HEK293 (cell line): ENCODE results near the gene PTGES3L.

Experiments
- CTCF ChIA-PET: fragments of 350-600 bp; formaldehyde crosslinking; extraction: SDS; loops from one replicate; lab custom pipeline; 2021; ENCODE audit warnings: antibody characterized with exemption; lab: Yijun Ruan, JAX
- POLR2A ChIA-PET: fragments of 300-600 bp; formaldehyde crosslinking; extraction: SDS; loops from one replicate; lab custom pipeline; 2020; ENCODE audit warnings: antibody characterized with exemption, inconsistent platforms; lab: Yijun Ruan, JAX
- H3K27ac ChIP-seq: fragments of 200-500 bp; sonication (Bioruptor generic); 2 replicates; pipeline ENCODE4 v1.5.1; 2014; ENCODE audit warnings: low read depth, low read length, control low read depth, inconsistent platforms; ENCODE audit errors: extremely low read depth
- H3K36me3 ChIP-seq, 2 experiments: fragments of 200-500 bp in 1 of 2; sonication (Bioruptor generic) in 1 of 2; 1 replicate in 1 of 2; 2 replicates in 1 of 2; pipeline ENCODE4 v1.5.1; 2014 to 2017; ENCODE audit warnings: inconsistent platforms in 2 of 2, low read length in 2 of 2; ENCODE audit not compliant: control insufficient read depth in 2 of 2, insufficient read depth in 1 of 2
- H3K4me1 ChIP-seq: fragments of 200-500 bp; sonication (Bioruptor generic); 2 replicates; pipeline ENCODE4 v1.5.1; 2014; ENCODE audit warnings: mild to moderate bottlenecking, low read length, inconsistent platforms; ENCODE audit not compliant: control insufficient read depth, insufficient read depth
- H3K4me3 ChIP-seq: 2 replicates; pipeline ENCODE4 v1.5.1; 2011; ENCODE audit warnings: low read depth, mild to moderate bottlenecking, control low read depth, low read length, moderate library complexity
- H3K9me3 ChIP-seq: fragments of 200-500 bp; sonication (Bioruptor generic); 2 replicates; pipeline ENCODE4 v1.5.1; 2014; ENCODE audit warnings: low read depth, low read length, inconsistent platforms; ENCODE audit not compliant: control insufficient read depth, insufficient read depth
- AEBP2 ChIP-seq: fragments of 450-650 bp; formaldehyde crosslinking; IDR thresholded peaks from 2 replicates; pipeline ENCODE4 v1.5.1; 2016; ENCODE audit warnings: missing biosample characterization, missing genetic modification characterization, borderline replicate concordance
- ELK4 ChIP-seq: IDR thresholded peaks from 2 replicates; pipeline ENCODE4 v1.6.1; 2011; ENCODE audit warnings: mild to moderate bottlenecking, low read depth, low read length, borderline replicate concordance
- GLIS1 ChIP-seq: fragments of 450-650 bp; formaldehyde crosslinking; IDR thresholded peaks from 2 replicates; pipeline ENCODE4 v1.5.1; 2016; ENCODE audit warnings: missing biosample characterization, missing genetic modification characterization
- HOXA7 ChIP-seq: sonication (generic); formaldehyde crosslinking; IDR thresholded peaks from 2 replicates; pipeline ENCODE4 v1.8.1; 2022; ENCODE audit warnings: missing genetic modification reagents, borderline replicate concordance
- HOXD13 ChIP-seq: sonication (generic); formaldehyde crosslinking; IDR thresholded peaks from 2 replicates; pipeline ENCODE4 v1.8.0; 2022; ENCODE audit warnings: missing genetic modification reagents, borderline replicate concordance
- INSM2 ChIP-seq: fragments of 450-650 bp; formaldehyde crosslinking; IDR thresholded peaks from 2 replicates; pipeline ENCODE4 v1.5.1; 2016; ENCODE audit warnings: missing biosample characterization, missing genetic modification characterization
- MYNN ChIP-seq: fragments of 450-650 bp; formaldehyde crosslinking; IDR thresholded peaks from 2 replicates; pipeline ENCODE4 v1.5.1; 2016; ENCODE audit warnings: missing biosample characterization, missing genetic modification characterization, borderline replicate concordance
- PATZ1 ChIP-seq: fragments of 450-650 bp; formaldehyde crosslinking; IDR thresholded peaks from 2 replicates; pipeline ENCODE4 v1.5.1; 2016; ENCODE audit warnings: missing biosample characterization, missing genetic modification characterization
- TRIM28 ChIP-seq: IDR thresholded peaks from 2 replicates; pipeline ENCODE4 v1.6.1; 2011; ENCODE audit warnings: low read length, control low read depth, borderline replicate concordance
- ZBTB10 ChIP-seq: fragments of 450-650 bp; formaldehyde crosslinking; IDR thresholded peaks from 2 replicates; pipeline ENCODE4 v1.5.1; 2016; ENCODE audit warnings: missing biosample characterization, missing genetic modification characterization
- ZBTB48 ChIP-seq: fragments of 450-650 bp; formaldehyde crosslinking; IDR thresholded peaks from 2 replicates; pipeline ENCODE4 v1.5.1; 2016; ENCODE audit warnings: missing biosample characterization, missing genetic modification characterization
- ZBTB8A ChIP-seq: fragments of 450-650 bp; formaldehyde crosslinking; IDR thresholded peaks from 2 replicates; pipeline ENCODE4 v1.5.1; 2016; ENCODE audit warnings: missing biosample characterization, missing genetic modification characterization
- ZFHX2 ChIP-seq: fragments of 450-650 bp; formaldehyde crosslinking; conservative IDR thresholded peaks from 2 replicates; pipeline ENCODE4 v1.5.1; 2016; ENCODE audit warnings: missing biosample characterization, missing genetic modification characterization
- ZNF114 ChIP-seq: fragments of 450-650 bp; formaldehyde crosslinking; IDR thresholded peaks from 2 replicates; pipeline ENCODE4 v1.5.0; 2017; ENCODE audit warnings: missing biosample characterization, missing genetic modification characterization
- ZNF16 ChIP-seq: fragments of 450-650 bp; formaldehyde crosslinking; IDR thresholded peaks from 2 replicates; pipeline ENCODE4 v1.5.1; 2016; ENCODE audit warnings: low read depth, missing biosample characterization, missing genetic modification characterization
- ZNF184 ChIP-seq: fragments of 450-650 bp; IDR thresholded peaks from 2 replicates; pipeline ENCODE4 v1.5.1; 2018; ENCODE audit warnings: missing biosample characterization, mild to moderate bottlenecking, missing genetic modification characterization
- ZNF341 ChIP-seq: fragments of 450-650 bp; formaldehyde crosslinking; IDR thresholded peaks from 2 replicates; pipeline ENCODE4; 2016; ENCODE audit warnings: low read depth, missing biosample characterization, missing genetic modification characterization
- ZNF366 ChIP-seq: fragments of 450-650 bp; formaldehyde crosslinking; conservative IDR thresholded peaks from 2 replicates; pipeline ENCODE4 v1.5.1; 2016; ENCODE audit warnings: missing biosample characterization, missing genetic modification characterization
- ZNF48 ChIP-seq: fragments of 450-650 bp; formaldehyde crosslinking; IDR thresholded peaks from 2 replicates; pipeline ENCODE4 v1.5.1; 2016; ENCODE audit warnings: missing biosample characterization, missing genetic modification characterization
- ZNF544 ChIP-seq: fragments of 450-650 bp; formaldehyde crosslinking; IDR thresholded peaks from 2 replicates; pipeline ENCODE4 v1.5.0; 2017; ENCODE audit warnings: missing biosample characterization, missing genetic modification characterization
- ZNF600 ChIP-seq: fragments of 450-650 bp; formaldehyde crosslinking; IDR thresholded peaks from 2 replicates; pipeline ENCODE4 v1.5.1; 2016; ENCODE audit warnings: missing biosample characterization, missing genetic modification characterization
- ZNF629 ChIP-seq: fragments of 450-650 bp; formaldehyde crosslinking; IDR thresholded peaks from 2 replicates; pipeline ENCODE4 v1.5.1; 2017; ENCODE audit warnings: missing biosample characterization, missing genetic modification characterization
- ZNF664 ChIP-seq: fragments of 450-650 bp; formaldehyde crosslinking; IDR thresholded peaks from 2 replicates; pipeline ENCODE4 v1.5.1; 2016; ENCODE audit warnings: missing biosample characterization, missing genetic modification characterization
- ZNF670 ChIP-seq: fragments of 450-650 bp; formaldehyde crosslinking; IDR thresholded peaks from 2 replicates; pipeline ENCODE4 v1.5.1; 2016; ENCODE audit warnings: missing biosample characterization, missing genetic modification characterization, low read depth
- ZNF76 ChIP-seq: fragments of 450-650 bp; formaldehyde crosslinking; IDR thresholded peaks from 2 replicates; pipeline ENCODE4; 2016; ENCODE audit warnings: low read depth, missing biosample characterization, missing genetic modification characterization, borderline replicate concordance
- ZNF837 ChIP-seq: fragments of 450-650 bp; formaldehyde crosslinking; IDR thresholded peaks from 2 replicates; pipeline ENCODE4 v1.5.1; 2016; ENCODE audit warnings: missing biosample characterization, missing genetic modification characterization

PTGES3L gene

GRCh38 chr17:43018932-43019331 is 39.1 kb upstream of the PTGES3L start (continued):
- TF ChIP-seq ZNF664 (tag by site-specific recombination), result no peak

GRCh38 chr17:43018008-43018853 is 38.4 kb upstream of the PTGES3L start:
- CTCF ChIA-PET, result interaction anchor here (1.0 to 1.1 kb wide), 2 partner anchors 20 to 465 kb away, joined by 3 to 4 read pairs; partner anchors contain the start of genes DHX8 and RPL27
- Histone ChIP-seq H3K4me1 (peaks cover 12% of the 10 kb centered on the region), H3K9me3 (no peaks in the 10 kb centered on the region), H3K36me3 (peaks cover 0 to 49% of the 10 kb centered on the region in 2 experiments; a peak in 2 of 3 replicates), H3K27ac (no peak overlapping the region), H3K4me3 (no peak overlapping the region)
- POLR2A ChIA-PET, result interaction anchor here (1.6 kb wide), 1 partner anchor 20 kb away, joined by 7 read pairs; the partner anchor contains the start of gene RPL27
- TF ChIP-seq ZBTB10 (tag by site-specific recombination) (no peak), GLIS1 (tag by site-specific recombination) (no peak), ZNF600 (tag by site-specific recombination) (no peak), ZNF670 (tag by site-specific recombination) (no peak), ZNF114 (tag by site-specific recombination) (no peak), ZNF16 (tag by site-specific recombination) (no peak), ZBTB48 (tag by site-specific recombination) (peak; percentile 81), TRIM28 (no peak), ZNF366 (tag by site-specific recombination) (no peak), PATZ1 (no peak), ZFHX2 (no peak), ZNF76 (tag by site-specific recombination) (peak; percentile 33; the same call in 1 of the 2 replicates), HOXA7 (no peak), ZNF837 (tag by site-specific recombination) (no peak), ZNF629 (tag by site-specific recombination) (no peak), ZNF48 (tag by site-specific recombination) (no peak), MYNN (peak; percentile 44; the same call in 1 of the 2 replicates), ZBTB8A (tag by site-specific recombination) (no peak), ELK4 (no peak), INSM2 (no peak), ZNF341 (tag by site-specific recombination) (peak; percentile 72), ZNF544 (tag by site-specific recombination) (no peak), AEBP2 (tag by site-specific recombination) (no peak), HOXD13 (no peak), ZNF184 (tag by site-specific recombination) (no peak)
